Brain microvascular endothelial cell (primary cell): ENCODE data around the gene GSK3B.
"Not testable (repeated sequence)": the region's sequence is repeated elsewhere in the genome, so short reads cannot be mapped to it uniquely, and the experiment has no call there.

Source experiments
- DNase-seq: peaks from one replicate; pipeline ENCODE4 v3.0.0-alpha.2; 2020
- H3K27ac ChIP-seq: fragments of 250-450 bp; sonication (Bioruptor Pico); 2 replicates; pipeline ENCODE4 v1.5.1; 2020; ENCODE audit warnings: mild to moderate bottlenecking, moderate library complexity
- H3K27me3 ChIP-seq: fragments of 250-450 bp; sonication (Bioruptor Pico); replicated peaks from 2 replicates; pipeline ENCODE4 v1.5.1; 2020; ENCODE audit warnings: mild to moderate bottlenecking
- H3K36me3 ChIP-seq: fragments of 250-450 bp; sonication (Bioruptor Pico); replicated peaks from 2 replicates; pipeline ENCODE4 v1.5.1; 2020; ENCODE audit warnings: mild to moderate bottlenecking
- H3K4me3 ChIP-seq: 2 replicates; pipeline ENCODE4 v1.5.1; 2011; ENCODE audit warnings: low read depth, mild to moderate bottlenecking, control low read depth, low read length, moderate library complexity
- CTCF ChIP-seq: IDR thresholded peaks from 2 replicates; pipeline ENCODE4 v1.5.1; 2011; ENCODE audit warnings: low read depth, mild to moderate bottlenecking, moderate library complexity, low read length, control low read depth, inconsistent platforms; ENCODE audit errors: missing control alignments
- in situ Hi-C: cut with HindIII; loops from 2 replicates; pipeline ENCODE4 v1.10.0; 2017; ENCODE audit warnings: low sequenced_read_pairs, low pct_ligation_motif_present

The GSK3B gene

GRCh38 chr3:120017692-120018091 lies 76.6 kb downstream of the GSK3B start:
- no peak for TF ChIP-seq CTCF
- H3K4me3 ChIP-seq, result no peak overlapping the region
- H3K36me3 ChIP-seq, result no peaks in the 10 kb centered on the region
- in situ Hi-C loops, result no loop called here
- DNase-seq, result no peak
- H3K27ac ChIP-seq, result no peak overlapping the region
- H3K27me3 ChIP-seq, result no peaks in the 10 kb centered on the region

- in situ Hi-C loops, result no loop called here
- Histone ChIP-seq H3K27me3 (no peaks in the 10 kb centered on the region), H3K4me3 (no peak overlapping the region), H3K36me3 (no peaks in the 10 kb centered on the region), H3K27ac (no peak overlapping the region)
- no peak for TF ChIP-seq CTCF
- no peak for DNase-seq
These were observed 80.8 kb downstream of the GSK3B start for GRCh38 chr3:120013481-120013880.

GRCh38 chr3:120005741-120006140 lies 88.5 kb downstream of the GSK3B start:
- not testable (repeated sequence) for DNase-seq, H3K27me3 ChIP-seq

GRCh38 chr3:120004008-120004498 lies 90.2 kb downstream of the GSK3B start:
- H3K4me3 ChIP-seq, in situ Hi-C loops, H3K27me3 ChIP-seq, H3K36me3 ChIP-seq: not testable (repeated sequence)
- DNase-seq, result peak; percentile 91
- peak overlapping the region; percentile 35 for H3K27ac ChIP-seq
- peak; percentile 10 for TF ChIP-seq CTCF

More at GRCh38 chr3:120005741-120006140, 88.5 kb downstream of the GSK3B start:
- H3K36me3 ChIP-seq, H3K4me3 ChIP-seq, H3K27ac ChIP-seq, in situ Hi-C loops: not testable (repeated sequence)

GRCh38 chr3:119998166-119998565 lies 96.1 kb downstream of the GSK3B start:
- Histone ChIP-seq H3K27me3 (no peaks in the 10 kb centered on the region), H3K4me3 (no peak overlapping the region), H3K27ac (no peak overlapping the region), H3K36me3 (no peaks in the 10 kb centered on the region)
- in situ Hi-C loops, result no loop called here
- DNase-seq, result no peak
- TF ChIP-seq CTCF, result no peak

GRCh38 chr3:119990888-119991287 lies 103.4 kb downstream of the GSK3B start:
- no peaks in the 10 kb centered on the region for H3K27me3 ChIP-seq
- no peak for DNase-seq
- no peak overlapping the region for H3K4me3 ChIP-seq
- H3K27ac ChIP-seq, result no peak overlapping the region
- in situ Hi-C loops, result no loop called here
- TF ChIP-seq CTCF, result no peak
- no peaks in the 10 kb centered on the region for H3K36me3 ChIP-seq
